HG03469 (cell line): ENCODE measurements around the gene SEMA6B.

ENCODE experiments used
- ATAC-seq: cut with Tn5 transposase; IDR thresholded peaks from one replicate; pipeline ENCODE4 v1.9.1; 2021; ENCODE audit warnings: mild to moderate bottlenecking, moderate library complexity, moderate number of reproducible peaks; ENCODE audit not compliant: unreplicated experiment

SEMA6B gene

DNA sequence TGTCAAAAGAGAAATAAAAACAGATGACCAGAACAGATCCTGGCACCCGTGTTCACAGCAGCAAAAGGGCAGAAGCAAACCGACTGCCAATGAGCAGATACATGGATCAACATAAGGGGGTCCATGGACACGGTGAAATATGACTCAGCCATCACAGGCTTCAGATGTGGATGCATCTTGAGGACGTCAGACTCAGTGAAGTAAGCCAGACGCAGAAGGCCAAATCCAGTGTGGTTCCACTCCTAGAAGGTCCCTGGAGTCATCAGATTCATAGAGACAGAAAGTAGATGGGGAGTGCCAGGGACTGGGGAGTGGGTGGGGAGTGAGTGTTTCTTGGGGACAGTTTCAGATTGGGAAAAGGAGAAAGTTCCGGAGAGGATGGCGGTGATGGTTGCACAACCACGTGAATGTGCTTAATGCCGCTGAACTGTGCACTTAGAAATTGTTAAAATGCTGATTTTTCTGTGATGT, 28.8 kb upstream of the SEMA6B start:
- no peak for ATAC-seq

DNA sequence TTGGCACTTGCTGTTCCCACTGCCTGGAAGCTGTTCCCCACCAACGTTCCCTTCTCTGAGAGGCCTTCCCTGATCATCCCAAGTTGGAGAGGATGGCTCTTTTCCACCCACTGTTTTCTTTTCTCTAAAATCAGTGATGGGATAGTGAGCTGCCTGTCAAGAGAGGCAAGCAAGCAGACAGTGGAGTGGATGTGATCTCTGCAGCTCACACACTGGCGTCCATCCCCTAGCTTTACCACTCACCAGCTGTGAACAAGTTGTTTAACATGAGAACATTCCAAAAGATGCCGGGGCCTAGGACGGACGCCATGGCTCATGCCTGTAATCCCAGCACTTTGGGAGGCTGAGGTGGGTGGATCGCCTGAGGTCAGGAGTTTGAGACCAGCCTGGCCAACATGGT, 28.0 kb upstream of the SEMA6B start:
- ATAC-seq: no peak

DNA sequence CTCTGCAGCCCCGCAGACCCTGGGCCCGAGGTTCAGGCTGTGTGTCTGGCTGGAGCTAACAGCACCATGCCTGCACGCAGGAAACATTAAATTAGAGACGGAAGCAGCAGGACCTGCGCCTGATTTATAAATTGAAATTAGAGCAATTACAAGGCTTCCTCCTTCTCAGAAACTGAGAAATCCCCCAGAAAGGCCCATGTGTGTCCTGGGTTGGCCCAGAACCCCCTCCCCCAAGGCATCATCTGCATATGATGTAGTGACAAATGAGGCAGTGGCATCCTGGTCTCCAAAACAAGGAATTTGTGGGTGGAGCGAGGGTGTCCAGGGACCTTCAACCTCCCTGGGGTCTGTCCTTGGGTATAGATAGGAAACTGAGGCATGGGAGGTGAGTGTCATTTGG, 27.2 kb upstream of the SEMA6B start:
- no peak for ATAC-seq

DNA sequence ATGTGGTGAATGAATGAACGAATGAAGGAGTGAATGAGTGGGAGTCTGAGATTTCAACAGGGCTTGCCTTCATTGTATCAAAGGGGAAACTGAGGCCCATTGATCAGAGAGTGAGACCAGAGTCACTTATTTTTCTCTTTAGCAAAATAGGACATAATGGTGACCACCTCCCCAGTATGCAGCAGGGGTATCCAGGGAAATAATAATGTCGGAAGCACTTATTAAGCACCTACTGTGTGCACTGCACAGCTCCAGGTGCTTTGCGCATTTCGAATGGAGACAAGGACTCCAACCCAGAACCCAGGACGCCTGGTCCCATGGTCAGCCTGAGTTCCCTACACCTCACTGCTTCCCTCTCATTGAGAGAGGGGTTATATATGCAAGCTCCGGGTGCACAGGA, 26.8 kb upstream of the SEMA6B start:
- ATAC-seq: no peak

DNA sequence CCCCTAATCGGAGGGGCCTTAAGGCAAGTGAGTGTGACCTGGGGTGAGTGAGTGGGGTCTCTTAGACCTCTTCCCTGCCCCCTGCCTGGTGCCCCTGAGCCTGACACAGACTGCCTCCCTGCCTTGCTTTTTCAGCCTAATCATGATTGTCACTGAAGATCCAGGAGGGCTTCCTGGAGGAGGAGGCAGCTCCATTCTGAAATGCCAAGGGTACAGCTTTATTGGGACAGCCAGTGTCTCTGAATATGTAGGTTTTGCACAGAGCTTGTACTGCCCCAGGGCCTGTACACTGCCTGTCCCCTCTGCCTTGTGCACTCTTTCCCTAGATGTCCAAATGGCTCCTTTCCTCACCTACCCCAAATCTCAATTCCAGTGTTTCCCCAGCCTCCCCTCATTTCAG, 26.1 kb upstream of the SEMA6B start:
- ATAC-seq: no peak

DNA sequence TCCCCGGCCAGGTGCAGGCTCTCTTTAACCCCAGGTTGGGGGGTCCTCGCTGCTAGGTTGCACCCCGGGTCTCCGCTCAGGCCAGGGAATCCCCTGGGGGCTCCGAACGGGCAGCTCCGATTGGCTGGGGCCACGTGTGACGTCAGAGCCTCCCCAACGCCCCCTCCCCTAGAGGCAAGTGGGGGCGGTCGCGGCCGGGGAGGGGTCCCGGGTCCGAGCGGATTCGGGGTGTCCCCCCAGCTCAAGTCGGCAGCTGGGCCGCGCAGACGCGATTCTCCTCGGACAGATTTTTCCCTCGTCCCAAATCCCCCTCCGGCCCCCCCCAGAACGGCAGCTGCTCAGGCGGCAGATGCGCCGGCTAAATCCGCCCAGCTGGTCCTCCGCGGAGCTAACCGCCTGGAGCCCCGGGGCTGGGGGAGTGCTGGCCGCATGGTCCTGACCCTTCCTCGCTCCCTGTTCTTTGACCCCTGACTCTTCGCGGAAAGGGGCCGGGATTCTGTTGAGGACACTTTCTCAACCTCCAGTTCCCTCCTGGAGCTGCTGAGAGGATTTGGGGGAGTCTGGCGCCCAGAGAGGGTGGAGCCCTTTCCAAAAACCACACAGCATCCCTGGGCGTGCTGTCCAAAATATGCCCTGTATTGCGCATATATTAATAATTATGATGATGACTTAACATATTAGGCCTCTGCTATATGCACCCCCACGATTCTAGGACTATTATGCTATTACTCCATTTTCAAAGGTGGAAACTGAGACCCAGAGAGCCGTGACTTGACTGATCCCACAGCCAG, 25.4 kb upstream of the SEMA6B start:
- ATAC-seq: no peak

DNA sequence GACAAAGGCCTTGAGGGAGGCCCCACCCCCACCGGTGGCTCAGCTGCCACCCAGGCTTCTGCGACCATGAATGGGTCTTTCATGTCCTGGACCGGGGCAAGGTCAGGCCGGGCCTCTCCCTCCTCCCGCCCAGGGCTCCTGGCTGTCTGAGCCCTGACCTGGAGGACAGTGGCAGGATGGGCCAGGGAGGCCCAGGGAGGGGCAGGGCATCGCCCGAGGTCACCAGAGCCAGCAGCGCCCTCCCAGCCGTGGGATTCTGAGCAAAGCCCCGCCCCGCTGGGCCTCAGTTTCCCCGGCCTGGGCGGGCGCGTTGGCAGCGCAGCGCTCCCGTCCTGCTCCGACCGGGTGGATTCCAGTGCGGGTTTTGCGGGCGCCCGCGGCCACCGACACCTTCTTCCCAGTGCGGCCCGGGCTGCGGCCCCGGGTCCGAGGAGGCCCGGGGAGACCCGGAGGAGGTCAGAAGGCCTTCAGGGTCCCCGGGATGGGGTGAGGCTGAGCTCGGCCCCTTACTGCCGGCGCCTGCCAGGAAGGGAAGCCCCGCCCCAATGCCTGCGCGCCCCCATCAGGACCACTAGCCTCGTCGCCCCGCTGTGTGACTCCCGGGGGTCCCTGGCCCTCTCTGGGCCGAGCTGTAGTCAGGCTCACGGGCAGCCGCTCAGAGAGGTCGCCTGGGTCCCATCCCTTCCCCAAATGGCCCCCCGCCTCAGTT, 24.6 kb upstream of the SEMA6B start:
- ATAC-seq: no peak

DNA sequence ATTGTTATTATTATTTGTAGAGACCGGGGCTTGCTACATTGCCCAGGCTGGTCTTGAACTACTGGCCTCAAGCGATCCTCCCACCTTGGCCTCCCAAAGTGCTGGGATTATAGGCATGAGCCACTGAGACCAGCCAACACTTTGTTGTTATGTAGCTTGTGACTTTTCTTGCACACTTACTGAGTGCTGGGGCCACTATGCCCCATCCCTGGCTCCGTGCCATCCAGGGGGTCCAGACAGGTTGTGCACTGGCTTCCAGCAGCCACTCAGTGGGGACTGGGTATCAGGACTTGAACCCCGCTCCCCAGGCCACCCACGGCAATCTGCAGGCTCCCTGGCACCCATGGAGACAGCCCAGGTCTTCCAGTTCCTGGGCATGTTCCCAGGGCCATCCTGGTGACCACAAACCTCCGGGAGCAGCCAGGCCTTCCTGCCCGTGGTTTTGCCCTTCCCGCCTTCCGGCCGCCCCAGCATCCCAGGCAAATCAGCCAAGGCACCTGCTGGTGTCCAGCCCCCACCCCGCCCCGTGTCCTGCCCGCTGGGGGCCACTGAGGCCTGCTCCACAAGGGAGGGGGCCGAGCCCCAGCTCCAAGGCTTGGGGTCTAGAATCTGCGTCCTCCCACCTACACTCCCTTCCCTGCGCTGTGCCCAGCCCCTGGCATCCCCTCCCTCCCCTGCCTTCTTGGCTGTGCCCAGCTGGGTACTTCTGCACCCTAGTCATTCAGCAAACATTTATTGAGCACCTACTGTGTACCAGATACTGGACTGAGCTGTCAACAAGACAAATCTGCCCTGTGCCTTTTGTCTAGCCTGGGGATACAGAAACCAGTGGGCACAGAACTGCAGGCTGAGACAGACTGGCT, 23.7 kb upstream of the SEMA6B start:
- no peak for ATAC-seq

DNA sequence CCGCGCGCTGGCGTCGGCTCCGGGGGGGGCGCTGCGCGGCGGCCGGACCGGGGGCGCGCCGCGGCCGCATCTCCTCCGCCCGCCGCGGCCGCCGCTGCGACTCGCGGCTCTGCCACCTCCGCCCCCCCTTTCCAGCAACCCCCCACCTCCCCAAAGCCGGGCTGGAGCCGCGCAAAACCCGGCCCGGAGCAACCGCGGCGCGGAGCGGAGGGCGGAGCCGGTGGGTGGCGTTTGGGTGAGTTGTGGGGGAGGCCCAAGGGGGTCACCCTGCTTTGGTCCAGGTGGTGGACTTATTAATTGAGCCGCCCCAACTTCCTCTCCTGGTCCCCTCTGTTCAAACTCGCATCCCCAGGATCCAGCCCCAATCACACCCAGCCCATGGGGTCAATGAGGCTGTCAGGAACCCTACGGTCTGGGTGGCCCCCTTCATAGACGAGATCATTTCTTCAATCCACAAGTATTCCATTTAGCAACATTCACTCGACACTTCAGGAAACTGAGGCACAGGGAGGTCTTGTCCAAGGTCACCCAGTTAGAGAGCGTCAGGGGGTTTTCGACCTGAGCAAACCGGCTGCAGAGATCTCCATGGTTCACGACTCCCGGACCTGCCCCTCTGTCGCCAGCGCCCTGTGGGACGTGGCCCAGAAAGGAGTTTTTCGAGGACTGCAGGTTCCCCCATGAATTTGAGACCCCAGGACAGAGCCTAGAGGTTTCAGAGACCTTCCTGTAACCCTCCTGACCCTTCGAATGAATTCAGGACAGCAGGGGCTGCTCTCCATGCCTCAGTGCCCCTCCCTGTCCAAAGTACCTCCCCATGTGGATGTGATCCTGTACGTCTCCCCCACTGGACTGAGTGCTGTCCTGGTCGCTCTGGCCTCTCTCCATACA, 22.4 kb upstream of the SEMA6B start:
- ATAC-seq: no peak

DNA sequence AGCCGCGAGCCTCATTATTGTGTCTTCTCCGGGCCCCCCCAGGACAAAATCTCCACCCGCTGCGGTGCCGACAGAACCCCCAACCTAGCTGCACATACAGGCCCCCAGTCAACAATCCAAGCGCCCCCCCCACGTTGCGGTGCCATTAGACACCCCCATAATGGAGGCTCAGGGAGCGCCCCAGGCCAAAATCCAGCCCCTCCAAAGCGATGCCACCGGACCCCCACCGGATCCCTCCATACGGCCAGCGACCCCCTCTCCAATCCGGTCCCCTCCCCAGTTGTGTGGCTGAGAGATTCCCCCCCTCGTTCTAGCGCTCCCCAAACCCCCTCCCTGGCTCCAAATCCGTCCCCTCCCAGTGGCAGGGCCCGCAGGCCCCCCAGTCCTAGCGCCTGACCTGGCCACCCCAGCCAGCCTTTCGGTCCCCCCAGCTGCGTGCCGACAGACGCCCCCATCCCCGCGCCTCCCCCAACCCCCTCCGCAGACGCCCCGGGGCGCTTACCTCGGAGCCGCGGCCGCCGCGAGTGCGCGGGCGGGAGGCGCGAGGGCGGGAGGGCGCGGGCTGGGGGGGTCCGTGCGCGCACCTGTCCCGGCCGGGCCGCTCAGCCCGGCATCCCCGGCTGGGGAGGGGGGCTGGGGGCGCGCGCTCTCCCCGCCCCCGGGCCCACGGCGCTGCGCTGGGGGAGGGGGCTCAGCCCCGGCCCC, 21.6 kb upstream of the SEMA6B start:
- no peak for ATAC-seq

DNA sequence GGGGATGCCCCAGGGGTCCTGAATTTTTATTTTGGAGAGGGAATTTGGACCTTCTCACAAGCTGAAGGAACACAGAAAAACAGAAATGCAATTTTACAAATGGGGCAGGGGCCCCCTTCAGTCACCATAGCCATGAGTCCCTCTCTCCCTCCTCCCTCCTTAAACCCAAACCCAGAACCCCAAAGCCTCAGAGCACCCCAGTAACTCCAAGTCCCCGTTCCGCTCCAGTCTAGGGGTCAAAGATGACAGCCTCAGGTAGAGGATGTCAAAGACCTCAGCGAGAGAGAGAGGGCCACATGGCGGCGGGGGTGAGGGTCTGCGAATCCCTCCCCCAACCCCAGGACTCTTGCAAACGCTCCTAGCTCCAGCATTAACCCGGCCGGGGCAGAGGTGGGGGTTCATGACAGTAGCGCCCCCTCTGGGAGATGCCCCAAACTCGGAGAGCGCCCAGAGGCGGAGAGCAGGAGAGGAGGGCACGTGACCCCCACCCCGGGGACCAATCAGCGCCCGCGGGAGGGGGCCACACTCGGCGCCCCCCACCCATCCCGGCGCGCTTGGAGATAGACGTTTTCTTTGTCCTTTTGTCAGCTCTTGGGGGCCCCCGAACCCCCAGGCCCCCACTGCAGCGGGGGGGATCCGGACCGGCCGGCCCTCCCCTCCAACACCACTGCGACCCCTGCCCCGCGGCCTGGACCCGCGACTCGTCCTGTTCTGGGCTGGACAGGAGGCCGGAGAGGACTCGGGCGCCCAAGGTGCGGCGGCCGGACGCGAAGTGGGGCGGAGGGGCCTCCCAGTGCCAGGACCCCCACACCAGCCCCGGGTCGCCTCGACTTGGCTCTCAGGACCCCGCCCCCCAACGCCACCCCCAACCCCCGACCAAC, 20.8 kb upstream of the SEMA6B start:
- no peak for ATAC-seq

DNA sequence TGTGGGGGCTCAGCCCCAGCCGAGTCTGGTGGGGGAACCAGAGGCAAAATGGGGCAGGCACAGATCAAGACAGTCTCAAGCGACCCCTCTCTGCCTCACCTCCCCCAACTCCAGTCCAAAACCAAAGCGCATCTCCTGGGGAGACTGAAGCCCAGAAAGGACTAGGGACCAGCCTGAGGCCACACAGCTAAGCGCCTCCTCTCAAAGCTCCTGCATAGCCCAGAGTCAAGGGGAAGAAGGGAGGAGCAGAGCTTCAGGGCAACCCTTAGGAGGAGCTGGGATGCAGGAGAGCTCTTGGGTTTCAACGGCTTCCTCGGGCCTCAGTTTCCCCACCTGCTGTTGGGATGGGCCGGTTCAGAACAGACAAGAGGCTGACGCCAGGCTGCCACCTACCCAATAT, 19.9 kb upstream of the SEMA6B start:
- ATAC-seq: no peak

DNA sequence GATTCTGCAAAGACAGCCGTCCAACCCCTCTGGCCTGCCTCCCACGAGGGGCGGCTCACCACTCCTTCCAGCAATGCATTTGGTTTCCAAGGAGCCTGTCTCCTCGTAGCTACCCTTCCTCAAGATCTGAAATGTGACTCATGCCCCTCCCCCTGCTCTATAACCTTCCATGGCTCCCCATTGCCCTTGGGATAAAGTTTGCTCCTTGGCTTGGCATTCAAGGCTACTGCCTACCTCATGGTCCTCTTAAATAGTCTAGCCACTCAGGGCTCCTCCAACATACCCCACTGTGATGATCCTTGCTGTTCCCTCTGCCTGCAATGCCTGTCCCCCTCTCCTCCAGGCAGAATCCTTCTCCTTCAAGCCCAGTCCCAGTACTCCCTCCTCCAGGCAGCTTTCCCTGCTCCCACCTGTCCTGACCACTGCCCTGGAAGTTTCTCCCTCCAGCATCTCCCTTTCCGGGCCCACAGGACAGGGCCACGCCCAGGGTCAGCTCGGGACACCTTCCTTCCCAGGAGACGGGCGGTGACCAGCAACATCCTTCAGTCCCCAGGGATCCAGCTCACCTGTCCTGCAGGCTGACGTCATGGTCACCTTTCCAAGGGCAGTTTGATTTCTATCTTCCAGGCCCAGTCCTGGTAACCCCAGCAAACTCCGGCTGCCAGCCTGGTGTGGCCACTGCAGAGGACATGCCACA, 19.2 kb upstream of the SEMA6B start:
- no peak for ATAC-seq

DNA sequence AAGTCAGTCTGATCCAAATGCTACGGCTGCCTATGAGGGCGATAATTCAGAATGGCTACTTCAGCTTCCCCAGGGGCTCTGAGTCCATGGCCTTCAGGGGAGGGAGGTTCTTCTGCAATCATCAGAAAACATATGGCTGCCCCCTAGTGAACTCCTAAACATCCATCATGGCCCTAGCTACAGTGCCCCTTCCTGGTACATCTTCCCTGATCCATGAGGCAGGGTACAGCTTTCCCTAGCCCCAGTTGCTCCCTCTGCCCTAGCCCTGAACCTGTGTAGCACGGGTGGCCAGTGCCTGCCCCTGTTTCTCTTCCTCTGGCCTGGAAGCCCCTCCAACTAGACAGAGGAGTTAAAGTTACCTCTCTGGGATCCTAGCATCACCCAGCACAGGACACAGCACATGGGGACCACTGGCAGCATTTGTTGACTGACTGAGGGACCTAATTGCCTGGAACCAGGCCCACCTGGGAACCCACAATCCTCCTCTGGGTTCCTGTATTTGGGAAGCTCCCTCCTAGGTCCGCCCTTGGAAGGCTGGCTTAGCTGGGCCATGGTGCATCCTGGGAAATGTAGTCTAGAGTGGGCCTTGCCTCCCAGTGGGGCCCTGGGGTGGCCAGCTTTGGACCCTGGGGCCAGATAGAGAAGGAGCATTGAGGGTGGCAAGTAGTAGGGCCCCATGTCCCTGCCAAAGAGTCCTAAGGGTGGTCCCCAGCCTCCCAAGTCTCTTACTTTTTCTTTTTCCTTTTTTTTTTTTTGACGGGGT, 17.7 kb upstream of the SEMA6B start:
- no peak for ATAC-seq

DNA sequence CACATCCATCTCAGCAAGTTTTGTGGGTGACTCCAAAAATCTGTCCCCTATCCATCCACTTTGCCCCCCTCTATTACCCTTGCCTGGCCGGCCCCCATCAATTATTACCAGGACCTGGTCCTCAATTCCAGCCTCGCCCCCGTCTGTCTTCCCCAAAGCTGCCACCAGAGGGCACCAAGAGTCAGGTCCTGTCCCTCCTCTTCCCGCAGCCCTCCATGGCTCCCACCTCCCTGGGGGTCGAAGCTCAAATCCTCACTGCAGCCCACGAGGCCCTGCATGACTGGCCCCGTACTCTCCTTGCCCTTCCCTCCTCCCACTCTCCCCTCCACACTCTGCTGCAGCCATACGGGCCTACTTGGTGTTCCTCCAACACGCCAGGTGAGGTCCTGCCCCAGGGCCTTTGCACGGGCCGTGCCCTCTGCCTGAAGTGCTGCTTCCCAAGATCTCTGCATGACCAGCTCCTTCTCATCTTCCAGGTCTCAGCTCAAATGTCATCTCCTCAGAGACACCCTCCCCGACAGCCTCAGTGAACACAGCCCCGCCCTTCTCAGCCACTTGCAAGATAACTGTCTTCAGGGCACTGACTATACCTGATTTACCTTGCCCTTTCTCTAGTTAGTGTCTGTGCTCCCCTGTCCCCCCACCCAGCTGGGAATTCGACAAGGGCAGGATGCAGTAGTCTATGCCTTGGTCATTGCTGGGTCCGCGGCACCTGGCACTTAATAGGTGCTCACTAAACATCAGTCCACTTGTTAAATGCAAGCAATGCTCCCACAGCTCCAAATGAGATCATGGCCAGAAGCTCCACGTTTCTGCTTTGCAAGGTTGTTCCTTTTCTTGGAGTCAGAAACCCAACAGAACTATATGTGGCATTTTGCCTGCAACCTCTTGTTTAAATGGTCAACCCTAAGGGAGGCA, 16.8 kb upstream of the SEMA6B start:
- no peak for ATAC-seq

DNA sequence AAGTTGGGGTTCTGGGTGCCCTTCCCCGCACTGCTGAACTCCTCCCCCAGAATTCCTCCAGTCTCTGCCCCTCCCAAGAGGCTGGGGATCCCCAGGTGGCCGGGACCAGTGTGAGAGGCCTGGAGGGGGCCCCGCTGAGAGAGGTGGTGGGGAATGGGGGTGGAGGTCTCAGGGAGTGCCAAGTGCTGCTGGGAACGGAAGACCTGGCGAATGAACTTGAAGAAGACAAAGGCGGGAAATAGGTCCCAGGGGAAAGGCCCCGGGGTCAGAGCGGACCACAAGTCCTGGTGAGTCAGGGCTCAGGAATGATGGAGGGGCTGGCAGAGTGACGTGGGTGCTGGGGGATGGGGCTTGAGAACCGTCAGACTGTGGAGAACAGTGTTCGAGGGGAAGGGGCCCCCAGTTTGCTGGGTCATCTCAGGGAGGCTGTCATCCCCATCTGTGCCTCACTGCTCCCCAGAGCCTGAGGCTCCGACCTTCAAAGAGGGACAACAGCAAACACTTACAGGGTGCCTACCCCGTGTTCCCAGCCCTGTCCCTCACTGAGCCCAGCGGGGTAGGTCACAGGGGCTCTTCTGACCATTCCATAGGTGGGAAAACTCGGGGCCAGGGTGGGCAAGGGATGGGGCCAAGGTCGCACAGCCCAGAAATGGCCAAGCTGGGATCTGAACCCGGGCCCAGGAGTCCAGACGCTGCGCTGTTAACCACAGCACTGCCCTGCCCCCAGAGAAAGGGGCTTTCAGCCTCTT, 16.0 kb upstream of the SEMA6B start:
- ATAC-seq: no peak
